ENCODE results near the gene DFFA.

GRCh38 chr1:10521537-10522157, 49.3 kb upstream of the DFFA start:
- TF ChIP-seq CTCF (IDR thresholded peaks at IDR 0.05) = no peak
- TF ChIP-seq POLR2A (IDR thresholded peaks at IDR 0.05) = no peak
- TF ChIP-seq POLR2AphosphoS5 (IDR thresholded peaks at IDR 0.05) = no peak

Measured in breast epithelium (tissue), 3 donors.